Fibroblast of peridontal ligament (primary cell): Measurements from ENCODE around the gene DLG3.

ENCODE experiments used
- DNase-seq: peaks from one replicate; pipeline ENCODE4 v3.0.0-alpha.2; 2010; ENCODE audit errors: extremely low read depth

Gene DLG3

DNA sequence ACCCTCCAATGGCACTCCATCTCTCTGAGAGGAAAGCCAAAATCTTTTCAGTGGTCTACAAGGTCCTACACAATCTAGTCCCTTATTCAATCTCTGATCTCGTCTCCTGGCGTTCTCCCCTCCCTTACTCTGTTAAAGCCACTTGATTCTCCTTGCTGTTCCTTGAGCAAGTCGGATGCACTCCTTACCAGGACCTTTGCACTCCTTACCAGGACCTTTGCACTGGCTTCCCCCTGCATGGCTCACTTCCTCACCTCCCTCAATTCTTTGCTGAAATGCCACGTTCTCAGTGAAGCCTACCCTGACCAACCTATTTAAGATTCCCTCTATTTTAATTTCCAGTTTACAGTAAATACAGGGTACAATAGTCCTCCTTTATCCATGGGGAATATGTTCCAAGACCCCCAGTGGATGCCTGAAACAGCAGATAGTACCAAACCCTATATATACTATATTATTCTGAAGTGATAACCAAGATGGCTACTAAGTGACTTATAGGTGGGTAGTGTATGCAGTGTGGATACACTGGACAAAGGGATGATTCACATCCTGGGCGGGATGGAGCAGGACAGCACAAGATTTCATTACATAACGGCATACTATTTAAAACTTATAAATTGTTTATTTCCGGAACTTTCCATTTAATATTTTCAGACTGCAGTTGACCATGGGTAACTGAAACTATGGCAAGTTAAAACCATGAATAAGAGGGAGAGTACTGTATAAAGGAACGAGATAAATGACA is 6.5 kb upstream of the DLG3 start:
- DNase-seq, result no peak

- DNase-seq, result no peak
Measured at GRCh38 chrX:70439016-70439415, 5.6 kb upstream of the DLG3 start.

DNA sequence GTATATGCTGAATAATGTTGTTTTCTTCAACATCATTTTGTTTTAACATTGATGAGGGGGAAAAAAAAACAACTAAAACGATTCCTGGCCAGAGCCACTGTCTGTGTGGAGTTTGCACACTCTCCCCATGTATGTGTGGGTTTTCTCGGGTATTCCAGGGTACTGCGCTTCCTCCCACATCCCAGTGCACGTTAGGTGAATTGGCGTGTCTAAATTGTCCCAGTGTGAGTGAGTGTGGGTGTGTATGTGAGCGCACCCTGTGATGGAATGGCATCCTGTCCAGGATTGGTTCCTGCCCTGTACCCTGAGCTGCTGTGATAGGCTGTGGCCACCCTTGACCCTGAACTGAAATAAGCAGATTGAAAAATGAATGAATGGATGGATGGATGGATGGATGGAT is 2.4 kb upstream of the DLG3 start:
- no peak for DNase-seq

DNA sequence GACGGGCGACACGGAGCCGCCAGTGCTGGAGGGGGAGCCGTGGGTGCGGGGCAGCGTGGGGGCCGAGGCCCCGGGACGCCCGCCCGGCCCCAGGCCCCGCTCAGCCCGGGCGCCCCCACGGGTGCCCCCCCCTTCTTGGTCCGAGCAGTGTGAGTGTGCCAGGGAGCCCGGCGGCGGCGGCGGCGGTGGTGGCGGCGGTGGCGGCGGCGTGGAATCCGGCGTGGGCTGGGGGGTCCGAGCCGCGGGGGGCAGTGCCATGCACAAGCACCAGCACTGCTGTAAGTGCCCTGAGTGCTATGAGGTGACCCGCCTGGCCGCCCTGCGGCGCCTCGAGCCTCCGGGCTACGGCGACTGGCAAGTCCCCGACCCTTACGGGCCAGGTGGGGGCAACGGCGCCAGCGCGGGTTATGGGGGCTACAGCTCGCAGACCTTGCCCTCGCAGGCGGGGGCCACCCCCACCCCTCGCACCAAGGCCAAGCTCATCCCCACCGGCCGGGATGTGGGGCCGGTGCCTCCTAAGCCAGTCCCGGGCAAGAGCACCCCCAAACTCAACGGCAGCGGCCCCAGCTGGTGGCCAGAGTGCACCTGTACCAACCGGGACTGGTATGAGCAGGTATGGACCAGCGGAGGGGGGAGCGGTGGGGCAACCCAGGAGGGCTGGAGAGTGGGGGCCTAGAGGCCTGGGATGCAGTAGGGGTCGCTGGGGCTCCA is 466 bp downstream of the DLG3 start:
- no peak for DNase-seq

GRCh38 chrX:70445951-70446350 is 1.3 kb downstream of the DLG3 start:
- DNase-seq, result no peak

DNA sequence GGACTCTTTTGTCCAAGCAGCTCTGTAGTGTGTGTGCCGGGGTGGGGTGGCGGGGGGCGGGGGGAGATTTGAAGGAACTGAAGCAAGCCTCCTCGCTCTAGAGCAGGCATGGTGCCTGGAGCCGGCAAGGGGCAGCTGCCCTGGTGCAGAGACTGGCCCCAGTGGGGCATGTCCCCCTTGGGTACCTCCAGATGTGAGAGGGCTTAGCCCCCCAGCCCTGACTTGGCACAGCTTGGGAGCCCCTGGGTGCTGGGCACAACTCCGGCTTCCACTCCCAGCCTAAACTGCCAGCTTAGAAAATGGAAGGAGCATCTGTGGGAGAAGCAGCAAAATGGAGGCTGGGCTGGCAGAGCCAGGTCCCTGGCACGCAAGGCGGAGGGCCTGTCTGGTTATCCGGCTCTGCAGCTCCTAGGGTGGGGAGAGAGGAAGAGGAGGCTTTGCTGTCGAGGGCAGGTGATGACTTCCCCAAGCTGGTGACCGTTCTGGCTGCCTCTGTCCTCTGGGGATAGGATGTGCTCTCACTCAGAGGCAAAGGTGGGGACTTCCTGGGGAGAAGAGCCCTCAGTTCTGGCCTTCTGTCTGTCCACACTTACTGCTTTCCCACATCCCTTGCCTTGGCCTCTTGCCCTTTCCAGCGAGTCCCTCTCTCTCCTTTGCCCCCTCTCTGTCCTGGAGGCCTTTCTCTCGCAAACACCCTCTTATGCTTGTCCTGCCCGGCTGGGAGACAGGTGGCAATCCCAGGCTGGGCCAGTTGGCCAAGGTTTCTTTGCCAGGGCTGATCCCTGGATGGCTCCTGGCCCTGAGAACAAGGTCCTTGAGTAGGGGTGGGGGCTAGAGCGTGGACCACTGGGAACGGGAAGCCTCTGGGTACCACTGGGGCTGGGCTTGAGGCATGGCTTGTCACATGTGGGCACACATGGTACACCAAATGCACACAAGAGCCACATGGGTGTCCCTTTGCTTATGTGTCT is 2.0 kb downstream of the DLG3 start:
- no peak for DNase-seq

GRCh38 chrX:70449457-70449966 is 4.9 kb downstream of the DLG3 start:
- DNase-seq, result no peak

GRCh38 chrX:70452143-70452733 is 7.6 kb downstream of the DLG3 start:
- peak; percentile 41 for DNase-seq

DNA sequence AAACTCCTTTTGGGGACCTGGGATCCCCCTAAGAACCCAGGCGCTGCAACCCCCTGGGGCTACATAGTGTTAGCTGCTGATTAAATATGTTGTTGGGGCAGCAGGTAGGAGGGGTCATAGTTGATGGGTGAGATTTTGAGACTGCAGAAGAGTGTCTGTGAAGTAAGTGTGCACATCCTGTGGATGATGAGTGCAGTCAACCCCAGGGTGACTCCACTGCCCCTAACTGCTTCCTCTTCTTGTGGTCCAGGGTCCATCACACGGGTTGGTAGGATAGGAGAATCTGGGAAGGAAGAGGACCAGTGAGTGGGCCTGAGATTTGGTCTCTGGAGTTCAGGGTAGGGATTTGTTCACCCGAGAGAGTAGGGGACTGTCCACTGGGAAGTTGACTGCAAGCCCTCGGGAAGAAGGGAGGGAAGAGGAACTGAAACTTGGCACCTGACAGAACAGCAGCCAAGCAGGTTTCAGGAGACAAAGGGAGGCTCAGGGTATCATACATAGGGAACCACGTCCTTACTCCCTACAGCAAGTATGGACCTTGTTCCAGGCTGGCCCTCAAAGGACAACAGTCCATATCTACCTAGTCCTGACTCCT is 8.5 kb downstream of the DLG3 start:
- no peak for DNase-seq

- DNase-seq, result peak; percentile 56
Measured at GRCh38 chrX:70454441-70455365, 10.1 kb downstream of the DLG3 start.

- DNase-seq, result no peak
Measured at GRCh38 chrX:70455366-70456202, 10.9 kb downstream of the DLG3 start.

GRCh38 chrX:70456256-70456655 is 11.6 kb downstream of the DLG3 start:
- no peak for DNase-seq

- no peak for DNase-seq
Measured at GRCh38 chrX:70461026-70461425, 16.4 kb downstream of the DLG3 start.

DNA sequence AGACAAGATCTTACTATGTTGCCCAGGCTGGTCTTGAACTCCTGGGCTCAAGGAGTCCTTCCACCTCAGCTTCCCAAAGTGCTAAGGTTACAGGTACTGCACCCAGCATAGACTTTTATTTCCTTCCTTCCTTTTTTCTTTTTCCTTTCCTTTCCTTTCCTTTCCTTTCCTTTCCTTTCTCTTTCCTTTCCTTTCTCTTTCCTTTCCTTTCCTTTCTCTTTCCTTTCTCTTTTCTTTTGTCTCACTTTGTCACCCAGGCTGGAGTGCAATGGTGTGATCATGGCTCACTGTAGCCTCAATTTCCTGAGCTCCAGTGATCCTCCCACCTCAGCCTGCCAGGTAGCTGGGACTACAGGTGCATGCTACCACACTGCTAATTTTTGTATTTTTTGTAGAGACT is 19.4 kb downstream of the DLG3 start:
- no peak for DNase-seq

DNA sequence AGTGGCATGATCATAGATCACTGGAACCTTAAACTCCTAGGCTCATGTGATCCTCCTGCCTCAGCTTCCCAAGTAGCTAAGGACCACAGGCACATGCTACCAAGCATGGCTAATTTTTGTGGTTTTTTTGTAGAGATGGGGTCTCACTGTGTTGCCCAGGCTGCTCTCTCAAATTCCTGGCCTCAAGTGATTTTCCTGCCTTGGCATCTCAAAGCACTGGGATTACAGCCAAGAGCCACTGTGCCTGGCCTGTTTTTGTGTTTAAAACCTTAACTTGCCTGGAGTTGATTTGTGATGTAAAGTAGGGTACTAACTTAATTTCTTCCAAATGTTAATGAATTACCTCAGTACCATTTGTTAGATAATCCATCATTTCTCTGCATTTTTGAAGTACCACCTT is 22.3 kb downstream of the DLG3 start:
- peak; percentile 30 for DNase-seq

DNA sequence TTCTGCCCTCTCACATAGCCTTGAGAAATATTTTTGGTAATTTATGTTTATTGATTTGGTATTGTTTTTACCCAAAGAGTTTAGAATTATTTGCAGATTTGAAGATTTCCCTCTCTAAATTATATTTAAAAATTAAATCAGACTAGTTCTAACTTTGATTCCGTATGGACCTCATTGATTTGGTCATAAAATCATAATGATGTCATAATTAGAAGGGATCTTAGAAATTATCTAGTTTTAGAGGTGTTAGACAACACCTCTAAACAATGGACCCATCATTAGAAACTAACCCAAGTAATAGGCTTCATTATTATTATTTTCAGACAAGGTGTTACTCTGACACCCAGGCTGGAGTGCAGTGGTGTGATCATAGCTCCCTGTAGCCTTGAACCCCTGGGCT is 24.1 kb downstream of the DLG3 start:
- DNase-seq, result no peak

- no peak for DNase-seq
Measured at GRCh38 chrX:70470850-70471289, 26.2 kb downstream of the DLG3 start.

DNA sequence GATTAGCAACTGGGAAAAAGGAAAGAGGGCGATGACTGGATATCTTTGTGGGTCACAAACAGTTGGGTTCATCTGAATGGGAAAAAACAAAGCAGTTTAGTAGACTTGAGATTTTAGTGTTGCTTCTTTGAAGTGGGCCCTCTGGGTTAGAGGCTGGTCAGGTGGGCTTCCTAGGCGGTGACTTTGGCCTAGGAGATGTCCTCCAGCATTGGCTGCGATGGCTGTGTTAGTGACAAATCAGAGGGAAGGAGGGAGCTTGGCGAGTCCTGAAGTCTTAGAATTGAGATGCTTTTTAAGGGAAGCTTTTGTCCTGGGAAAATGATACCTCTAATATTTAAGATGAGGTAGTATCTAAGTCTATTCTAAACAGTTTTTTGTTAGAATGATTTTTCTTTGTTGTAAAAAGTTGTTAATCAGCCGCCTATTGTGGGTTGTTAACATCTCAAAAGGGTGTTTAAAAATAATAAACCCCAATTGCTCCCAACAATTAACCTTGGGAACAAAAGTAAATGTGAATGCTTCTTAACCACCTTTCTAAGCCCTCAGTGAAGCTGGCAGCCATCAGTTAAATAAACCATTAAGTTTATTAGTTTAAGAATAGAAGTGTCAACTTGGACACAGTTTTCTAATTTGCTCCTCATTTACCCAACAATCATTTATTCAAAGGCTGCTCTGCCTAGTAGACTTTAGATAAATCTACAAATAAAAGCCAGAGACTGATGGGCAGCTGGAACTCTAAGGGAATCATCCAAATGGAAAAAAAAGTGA is 31.7 kb downstream of the DLG3 start:
- no peak for DNase-seq
